Muscle layer of colon (tissue), 2 donors: ENCODE data around the gene HOXC10.

Source experiments
- H3K27ac ChIP-seq: one replicate; pipeline ENCODE4 v1.7.0; 2013; ENCODE audit warnings: low read depth, mild to moderate bottlenecking, low read length, moderate library complexity
- H3K27me3 ChIP-seq, 2 donors: one replicate each; pipeline ENCODE4 v1.7.0; 2013; ENCODE audit warnings: low read length in 2 of 2, mild to moderate bottlenecking in 2 of 2; ENCODE audit not compliant: insufficient read depth in 2 of 2, control insufficient read depth in 1 of 2
- H3K36me3 ChIP-seq: one replicate; pipeline ENCODE4 v1.7.0; 2013; ENCODE audit warnings: mild to moderate bottlenecking, low read length; ENCODE audit not compliant: insufficient read depth
- H3K4me1 ChIP-seq: one replicate; pipeline ENCODE4 v1.7.0; 2013; ENCODE audit warnings: mild to moderate bottlenecking, low read length; ENCODE audit not compliant: insufficient read depth
- H3K4me3 ChIP-seq, 2 donors: one replicate each; pipeline ENCODE4 v1.7.0; 2013; ENCODE audit warnings: low read length in 2 of 2, low read depth in 1 of 2, mild to moderate bottlenecking in 1 of 2, moderate library complexity in 1 of 2
- H3K9ac ChIP-seq: one replicate; pipeline ENCODE4 v1.7.0; 2013; ENCODE audit warnings: low read length
- H3K9me3 ChIP-seq: one replicate; pipeline ENCODE4 v1.7.0; 2013; ENCODE audit warnings: mild to moderate bottlenecking, low read length
- donor health status: abdominal sarcoma.
- donor health status: Adenocarcinoma of cecum.

HOXC10 gene

DNA sequence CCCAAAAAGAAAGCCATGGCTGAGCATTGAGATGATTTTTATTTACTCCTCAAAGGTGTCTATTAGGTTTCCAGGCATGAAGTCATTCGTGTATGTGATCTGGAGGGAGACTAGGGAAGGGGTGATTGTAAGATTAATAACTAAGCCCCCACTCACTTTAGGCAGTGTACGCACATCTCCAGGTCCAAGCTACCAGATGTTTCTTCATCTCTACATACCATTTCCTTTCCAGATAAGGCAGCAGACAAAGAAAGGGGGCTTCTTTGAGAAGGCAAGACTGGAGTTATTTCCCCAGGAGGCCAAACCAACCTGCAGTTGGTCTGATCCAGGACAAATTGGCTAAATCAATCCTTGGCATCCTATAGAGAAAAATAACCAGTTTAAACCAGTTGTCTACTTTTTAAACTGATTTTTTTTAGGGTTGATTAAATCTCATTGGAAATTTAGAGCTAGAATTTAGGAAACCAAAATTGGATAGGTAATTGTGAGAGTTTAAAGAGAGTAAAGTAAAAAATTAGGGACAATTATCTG is 42.4 kb upstream of the HOXC10 start:
- H3K9ac ChIP-seq: no peak overlapping the region
- H3K27ac ChIP-seq: no peak overlapping the region
- H3K4me3 ChIP-seq: no peak overlapping the region
- H3K4me1 ChIP-seq: peaks cover 4% of the 10 kb centered on the region
- no peaks in the 10 kb centered on the region for H3K36me3 ChIP-seq
- H3K27me3 ChIP-seq: peaks cover 91 to 98% of the 10 kb centered on the region in 2 donors
- H3K9me3 ChIP-seq: no peaks in the 10 kb centered on the region

DNA sequence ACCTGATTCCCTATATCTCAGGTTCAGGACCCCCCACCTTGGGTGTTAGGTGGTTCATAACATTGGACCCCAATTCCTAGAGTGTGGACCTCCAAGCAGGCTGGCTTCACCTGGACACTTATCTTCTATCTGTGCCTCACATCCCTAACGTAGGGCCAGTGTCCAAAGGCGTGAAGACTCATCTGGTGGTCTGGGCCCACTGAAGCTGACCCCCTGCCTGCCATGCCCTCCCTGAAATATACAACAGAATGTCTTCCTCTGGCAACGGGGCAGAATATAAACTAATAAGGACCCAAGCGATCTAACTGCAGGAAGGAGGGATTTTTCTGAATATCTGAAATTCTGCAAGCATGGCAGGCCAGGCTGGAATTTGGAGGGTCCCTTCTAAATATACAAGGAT is 40.7 kb upstream of the HOXC10 start:
- Histone ChIP-seq H3K27ac (no peak overlapping the region), H3K36me3 (no peaks in the 10 kb centered on the region), H3K9ac (no peak overlapping the region), H3K27me3 (peaks cover 92 to 98% of the 10 kb centered on the region in 2 donors), H3K4me3 (no peak overlapping the region), H3K4me1 (no peaks in the 10 kb centered on the region), H3K9me3 (no peaks in the 10 kb centered on the region)

DNA sequence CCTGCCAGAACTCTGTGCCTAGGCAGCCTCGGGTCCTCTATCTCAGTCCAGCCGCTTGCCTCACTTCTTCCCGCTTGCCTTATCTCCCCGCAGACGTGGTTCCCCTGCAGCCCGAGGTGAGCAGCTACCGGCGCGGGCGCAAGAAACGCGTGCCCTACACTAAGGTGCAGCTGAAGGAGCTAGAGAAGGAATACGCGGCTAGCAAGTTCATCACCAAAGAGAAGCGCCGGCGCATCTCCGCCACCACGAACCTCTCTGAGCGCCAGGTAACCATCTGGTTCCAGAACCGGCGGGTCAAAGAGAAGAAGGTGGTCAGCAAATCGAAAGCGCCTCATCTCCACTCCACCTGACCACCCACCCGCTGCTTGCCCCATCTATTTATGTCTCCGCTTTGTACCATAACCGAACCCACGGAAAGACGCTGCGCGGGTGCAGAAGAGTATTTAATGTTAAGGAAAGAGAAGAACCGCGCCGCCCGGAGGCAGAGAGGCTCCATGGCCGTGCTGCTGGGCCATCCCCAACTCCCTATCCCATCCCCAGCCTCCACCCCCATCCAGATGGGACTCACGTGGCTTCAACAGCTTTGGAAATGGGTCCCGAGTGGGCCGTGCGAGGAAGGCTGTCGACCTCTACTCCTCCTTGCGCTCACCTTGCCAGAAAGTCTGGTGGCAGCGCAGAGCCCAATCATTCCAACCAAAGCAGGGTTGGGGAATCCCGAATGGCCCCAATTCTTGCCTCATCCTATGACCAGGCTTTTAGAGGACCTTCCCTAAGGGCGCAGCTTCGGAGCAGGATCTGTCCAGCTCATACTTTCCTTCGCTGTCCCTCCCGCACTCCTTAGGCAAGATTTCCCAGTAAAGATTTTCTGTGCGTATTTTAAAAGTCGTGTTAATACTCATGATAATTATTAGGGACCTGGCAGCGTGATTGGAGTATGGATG is 39.8 kb upstream of the HOXC10 start:
- no peaks in the 10 kb centered on the region for H3K9me3 ChIP-seq
- H3K4me1 ChIP-seq: no peaks in the 10 kb centered on the region
- no peak overlapping the region for H3K9ac ChIP-seq
- H3K36me3 ChIP-seq: no peaks in the 10 kb centered on the region
- no peak overlapping the region for H3K27ac ChIP-seq
- H3K4me3 ChIP-seq: no peak overlapping the region
- H3K27me3 ChIP-seq: peaks cover 91 to 98% of the 10 kb centered on the region in 2 donors

DNA sequence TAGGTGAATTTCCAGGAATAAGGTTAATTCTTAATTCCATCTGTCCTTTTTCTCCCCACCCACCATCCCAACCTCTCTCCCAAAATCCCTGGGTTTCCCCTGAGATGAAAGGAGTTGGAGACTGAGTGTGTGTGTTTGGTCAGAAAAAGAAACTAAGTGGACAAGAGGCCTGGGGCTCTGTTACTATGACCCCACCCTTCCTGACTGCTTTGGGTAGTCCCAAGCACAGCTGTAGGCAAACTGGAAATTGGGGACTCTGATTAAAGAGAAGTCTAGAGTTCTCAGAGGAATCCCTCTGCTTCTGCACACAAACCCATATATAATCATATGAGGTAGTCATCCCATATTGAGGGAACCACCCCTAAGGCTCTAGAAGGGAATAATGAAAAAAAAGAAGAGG is 37.2 kb upstream of the HOXC10 start:
- Histone ChIP-seq H3K27me3 (peaks cover 93 to 100% of the 10 kb centered on the region in 2 donors), H3K4me1 (peaks cover 6% of the 10 kb centered on the region), H3K9ac (no peak overlapping the region)

DNA sequence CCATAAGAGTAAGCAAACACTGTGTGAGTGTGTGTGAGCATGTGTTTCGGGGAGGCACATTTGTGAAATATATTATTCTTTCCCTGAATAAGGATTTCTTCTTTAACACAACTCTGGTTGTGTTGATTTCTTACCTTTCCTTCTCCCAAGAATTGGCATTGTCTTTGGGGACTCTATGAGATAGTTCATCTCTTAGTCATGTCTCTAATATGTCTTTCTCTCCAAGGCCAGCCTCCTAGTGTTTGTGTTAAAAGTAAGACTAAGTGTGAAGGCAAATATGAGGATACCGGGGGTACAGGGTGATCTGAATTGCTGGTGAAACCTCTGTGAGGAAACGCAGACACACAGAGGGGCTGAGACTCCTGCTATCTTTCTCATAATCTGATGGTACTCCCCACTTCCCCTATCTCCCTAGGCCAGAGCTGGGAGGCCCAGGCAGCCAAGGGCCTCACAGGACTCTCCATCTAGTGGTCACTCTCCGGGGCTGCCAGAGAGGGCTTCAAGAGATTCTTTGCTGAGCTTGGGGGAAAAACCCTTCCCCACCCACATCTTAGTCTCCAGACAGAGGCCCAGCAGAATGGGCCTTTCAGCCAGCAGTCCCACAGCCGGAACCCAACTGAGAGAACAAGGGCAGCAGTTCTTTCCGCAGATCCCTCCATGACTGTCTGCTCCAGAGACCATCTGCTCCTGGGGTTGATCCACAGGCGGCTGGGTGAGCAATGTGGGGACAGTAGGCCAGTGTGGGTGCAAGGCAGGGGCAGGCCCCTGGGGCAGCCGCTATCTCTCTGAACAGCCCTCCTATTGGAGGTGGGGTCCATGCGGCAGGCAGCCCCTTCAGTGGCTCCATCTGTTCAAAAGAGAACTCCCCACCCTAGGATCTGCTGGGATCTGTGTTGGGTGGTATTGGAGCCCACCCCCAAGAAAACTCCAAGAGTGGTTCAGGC is 36.0 kb upstream of the HOXC10 start:
- H3K36me3 ChIP-seq: no peaks in the 10 kb centered on the region
- H3K9ac ChIP-seq: no peak overlapping the region
- H3K4me1 ChIP-seq: peaks cover 6% of the 10 kb centered on the region
- H3K4me3 ChIP-seq: no peak overlapping the region
- H3K27me3 ChIP-seq: peaks cover 93 to 100% of the 10 kb centered on the region in 2 donors
- H3K27ac ChIP-seq: no peak overlapping the region
- H3K9me3 ChIP-seq: no peaks in the 10 kb centered on the region

More for the DNA sequence above, 37.2 kb upstream of the HOXC10 start:
- Histone ChIP-seq H3K4me3 (no peak overlapping the region), H3K27ac (no peak overlapping the region), H3K9me3 (no peaks in the 10 kb centered on the region), H3K36me3 (no peaks in the 10 kb centered on the region)

DNA sequence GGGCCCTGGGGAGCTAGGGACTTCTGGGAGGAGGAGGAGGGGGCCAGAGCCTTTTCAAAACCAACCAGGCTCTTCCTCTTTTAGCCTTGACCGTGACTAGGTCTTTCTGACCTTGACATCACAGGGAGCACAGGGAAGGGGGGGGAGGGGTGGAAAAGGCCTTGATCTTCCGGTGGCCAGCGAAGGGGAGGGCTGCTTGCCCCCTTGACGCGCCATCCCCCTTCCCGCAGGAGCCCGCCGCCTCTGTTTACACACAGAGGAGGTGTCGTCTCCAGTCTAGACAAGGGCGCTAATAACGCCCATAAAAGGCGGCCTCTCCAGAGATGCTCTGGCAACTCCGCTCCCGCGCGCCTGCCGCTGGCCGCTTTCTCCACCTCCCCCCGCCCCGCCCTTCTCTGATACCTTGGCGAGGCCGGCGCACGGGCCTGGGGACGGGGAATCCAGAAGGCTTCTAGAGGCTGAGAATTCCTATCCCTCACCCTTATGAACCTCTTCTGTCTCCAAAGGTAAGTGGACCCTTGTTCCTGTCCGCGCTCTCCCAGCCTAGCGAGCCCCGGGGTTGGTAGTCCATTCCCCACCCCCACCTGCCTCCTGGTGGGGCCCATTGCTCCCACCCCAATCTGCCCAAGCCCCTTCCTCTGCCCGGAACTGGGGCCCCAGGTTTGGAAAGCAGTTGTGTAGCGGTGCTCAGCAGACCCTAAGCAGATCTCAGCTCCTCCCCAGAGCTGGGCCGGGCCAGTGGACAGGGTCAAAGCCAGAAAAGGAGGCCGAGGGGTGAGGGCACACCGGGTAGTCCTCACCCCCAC is 35.1 kb upstream of the HOXC10 start:
- Histone ChIP-seq H3K36me3 (no peaks in the 10 kb centered on the region), H3K4me3 (no peak overlapping the region), H3K9me3 (no peaks in the 10 kb centered on the region), H3K27ac (no peak overlapping the region), H3K9ac (no peak overlapping the region), H3K4me1 (peaks cover 6% of the 10 kb centered on the region), H3K27me3 (peaks cover 93 to 100% of the 10 kb centered on the region in 2 donors)

DNA sequence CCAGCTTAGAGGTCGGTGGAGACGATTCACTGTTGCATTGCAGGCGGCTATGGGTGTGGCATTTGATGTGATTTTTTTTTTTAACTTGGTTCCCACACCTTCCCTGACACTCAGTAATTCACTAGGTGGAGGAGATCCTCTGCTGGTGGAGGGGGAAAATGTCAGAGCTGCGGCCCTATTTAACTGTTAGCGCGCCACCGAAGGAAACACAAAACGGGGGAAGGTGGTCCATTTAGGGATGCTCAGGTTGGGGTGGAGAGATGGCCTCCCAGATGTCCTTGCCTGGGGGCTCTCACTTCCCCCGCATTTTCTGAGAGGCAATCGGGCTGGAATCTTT is 34.5 kb upstream of the HOXC10 start:
- Histone ChIP-seq H3K27ac (no peak overlapping the region), H3K36me3 (no peaks in the 10 kb centered on the region), H3K27me3 (peaks cover 90 to 100% of the 10 kb centered on the region in 2 donors), H3K9me3 (no peaks in the 10 kb centered on the region), H3K9ac (no peak overlapping the region), H3K4me1 (peaks cover 6% of the 10 kb centered on the region), H3K4me3 (no peak overlapping the region)

DNA sequence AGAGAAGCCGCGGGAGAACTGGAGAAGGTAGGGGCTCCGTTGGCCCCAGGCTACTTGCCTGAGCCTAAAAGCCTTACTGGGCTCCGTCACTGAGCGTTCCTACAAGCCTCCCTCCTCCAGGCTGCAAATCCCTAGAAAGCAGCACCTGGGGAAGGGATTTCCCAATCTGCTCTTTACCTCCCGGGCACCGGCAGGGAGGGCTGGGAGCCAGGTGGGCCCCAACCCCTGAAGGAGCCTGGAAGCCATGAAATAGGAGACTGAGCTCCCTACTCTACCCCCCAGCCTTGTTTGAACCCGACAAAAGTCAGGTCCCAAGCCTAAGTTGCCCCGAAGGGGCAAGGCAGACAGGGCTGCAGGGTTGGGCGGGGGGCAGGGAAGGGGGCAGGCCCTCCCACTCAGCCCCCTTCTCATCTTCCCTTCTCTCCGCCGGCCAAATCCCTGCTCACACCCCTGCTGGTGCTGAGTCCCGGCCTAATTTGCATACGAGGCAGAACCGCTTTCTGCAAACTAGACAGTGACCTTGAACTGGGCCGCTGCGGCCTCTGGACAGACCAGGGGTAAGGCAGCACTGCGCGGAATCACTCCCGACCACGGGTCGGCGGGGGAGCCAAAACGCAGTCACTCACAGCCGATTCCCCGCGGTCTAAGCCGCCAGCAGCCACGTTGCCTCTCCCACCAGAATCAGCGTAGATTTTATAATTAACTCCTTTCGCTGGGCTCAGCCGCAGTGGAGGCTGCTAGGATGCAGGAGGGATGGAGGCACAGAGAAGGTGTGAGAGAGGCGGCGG is 34.0 kb upstream of the HOXC10 start:
- Histone ChIP-seq H3K36me3 (no peaks in the 10 kb centered on the region), H3K27ac (no peak overlapping the region), H3K9ac (no peak overlapping the region), H3K9me3 (no peaks in the 10 kb centered on the region), H3K27me3 (peaks cover 90 to 100% of the 10 kb centered on the region in 2 donors), H3K4me3 (no peak overlapping the region), H3K4me1 (peaks cover 6% of the 10 kb centered on the region)

DNA sequence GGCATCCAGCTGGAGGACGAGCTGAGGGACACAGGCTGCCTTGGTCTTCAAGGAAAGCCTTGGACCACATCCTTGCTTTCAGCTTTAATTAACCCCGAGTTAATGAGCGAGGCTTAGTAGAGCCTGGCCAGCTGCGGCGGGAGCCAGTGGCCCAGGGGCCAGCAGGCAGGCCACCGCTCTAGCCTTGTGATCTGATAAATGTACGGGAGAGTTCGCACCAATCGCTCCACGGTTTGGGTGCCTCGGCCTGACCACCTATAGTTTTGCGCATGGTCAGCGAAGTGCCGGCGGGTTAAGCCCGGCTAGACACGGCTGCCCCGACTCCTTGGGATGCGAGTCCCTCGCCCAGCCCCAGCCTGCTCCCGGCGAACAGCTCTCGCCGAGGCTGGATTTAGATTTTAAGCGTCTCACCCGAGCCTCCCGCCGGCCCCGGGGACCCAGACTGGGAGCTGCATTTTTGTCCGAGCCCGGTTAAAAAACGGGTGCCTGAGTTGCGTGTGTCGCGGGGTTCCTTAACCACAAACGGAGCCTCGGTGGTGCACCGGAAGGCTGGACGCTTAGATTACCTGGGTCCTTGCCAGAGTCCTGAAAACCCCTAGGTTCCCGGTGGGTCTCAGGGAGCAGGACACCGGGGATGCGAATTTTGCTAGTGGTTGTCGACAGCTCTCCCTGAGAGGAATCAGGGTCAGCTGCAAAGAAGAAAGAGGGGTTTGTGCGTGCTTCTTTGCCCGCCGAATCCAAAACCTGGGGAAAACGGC is 33.2 kb upstream of the HOXC10 start:
- Histone ChIP-seq H3K9me3 (no peaks in the 10 kb centered on the region), H3K27ac (no peak overlapping the region), H3K4me3 (no peak overlapping the region), H3K9ac (no peak overlapping the region), H3K4me1 (peaks cover 6% of the 10 kb centered on the region), H3K36me3 (no peaks in the 10 kb centered on the region), H3K27me3 (peaks cover 90 to 100% of the 10 kb centered on the region in 2 donors)

DNA sequence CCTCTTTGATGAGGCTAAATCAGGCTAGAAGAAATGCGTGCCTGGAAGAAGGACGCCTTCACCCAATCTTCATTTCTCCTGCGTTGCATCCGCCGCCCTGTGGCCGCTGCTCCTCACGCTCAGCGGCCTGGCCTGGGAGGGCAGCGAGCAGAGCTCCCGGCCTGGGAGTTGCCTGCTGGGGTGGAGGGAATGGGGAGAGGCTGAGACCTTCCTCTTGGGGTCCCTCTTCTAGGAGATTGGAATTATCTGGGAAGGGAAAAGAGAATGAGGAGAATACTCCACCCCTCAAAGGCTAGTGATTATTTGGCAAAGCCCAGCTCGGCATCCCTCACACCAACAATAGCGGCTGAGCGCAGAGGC is 32.6 kb upstream of the HOXC10 start:
- Histone ChIP-seq H3K4me3 (no peak overlapping the region), H3K9me3 (no peaks in the 10 kb centered on the region), H3K36me3 (no peaks in the 10 kb centered on the region), H3K27ac (no peak overlapping the region), H3K4me1 (peaks cover 6% of the 10 kb centered on the region), H3K27me3 (peaks cover 93 to 100% of the 10 kb centered on the region in 2 donors), H3K9ac (no peak overlapping the region)
